Neural cell (in vitro differentiated cells): ENCODE measurements around the gene BIVM. TPM values are rescaled to one million over a fixed set of nuclear protein-coding genes. Genes with fewer than 3 reads are reported as not detected.

Experiments used
- H2AFZ ChIP-seq: fragments of 200-600, 300-800 bp; sonication (generic), shearing (Covaris generic); 2 replicates; pipeline ENCODE4 v1.6.0; 2014; ENCODE audit warnings: low read depth, mild to moderate bottlenecking, antibody characterized with exemption, low read length, moderate library complexity
- H3F3A ChIP-seq: fragments of 200-600 bp; shearing (Covaris generic); 2 replicates; pipeline ENCODE4 v1.6.1; 2016; ENCODE audit warnings: mild to moderate bottlenecking, moderate library complexity, mixed read lengths, antibody characterized with exemption, low read length; ENCODE audit not compliant: insufficient read depth, poor library complexity, severe bottlenecking
- H3K27ac ChIP-seq: fragments of 200-600, 300-800 bp; sonication (generic), shearing (Covaris generic); 2 replicates; pipeline ENCODE4 v1.5.1; 2014; ENCODE audit warnings: mild to moderate bottlenecking, low read length, moderate library complexity
- H3K27me3 ChIP-seq: fragments of 300-800, 200-600 bp; sonication (generic), shearing (Covaris generic); 2 replicates; pipeline ENCODE4 v1.6.0; 2014; ENCODE audit warnings: mild to moderate bottlenecking, low read depth, low read length, moderate library complexity; ENCODE audit not compliant: insufficient read depth
- H3K36me3 ChIP-seq: fragments of 300-800, 200-600 bp; sonication (generic), shearing (Covaris generic); 2 replicates; pipeline ENCODE4 v1.5.1; 2014; ENCODE audit warnings: mild to moderate bottlenecking, antibody characterized with exemption, low read length, moderate library complexity; ENCODE audit not compliant: insufficient read depth
- H3K4me2 ChIP-seq: fragments of 300-800, 200-600 bp; sonication (generic), shearing (Covaris generic); 2 replicates; pipeline ENCODE4 v1.6.0; 2014; ENCODE audit warnings: mild to moderate bottlenecking, low read length
- H3K4me3 ChIP-seq: fragments of 300-800, 200-600 bp; sonication (generic), shearing (Covaris generic); 2 replicates; pipeline ENCODE4 v1.5.1; 2014; ENCODE audit warnings: mild to moderate bottlenecking, low read length, moderate library complexity
- H3K79me2 ChIP-seq: fragments of 200-600 bp; shearing (Covaris generic); replicated peaks from 2 replicates; pipeline ENCODE4 v1.6.0; 2014; ENCODE audit warnings: mild to moderate bottlenecking, low read length, moderate library complexity; ENCODE audit not compliant: insufficient read depth
- H3K9ac ChIP-seq: fragments of 300-800, 200-600 bp; sonication (generic), shearing (Covaris generic); 2 replicates; pipeline ENCODE4 v1.6.1; 2016; ENCODE audit warnings: mild to moderate bottlenecking, low read length, mixed read lengths
- H3K9me2 ChIP-seq: fragments of 200-600 bp; shearing (Covaris generic); 2 replicates; pipeline ENCODE4 v1.6.1; 2016; ENCODE audit warnings: mild to moderate bottlenecking, low read length, mixed read lengths; ENCODE audit not compliant: insufficient read depth
- H3K9me3 ChIP-seq: fragments of 200-600, 300-800 bp; sonication (generic), shearing (Covaris generic); 2 replicates; pipeline ENCODE4 v1.6.1; 2016; ENCODE audit warnings: mild to moderate bottlenecking, mixed run types, low read length, moderate library complexity, mixed read lengths
- H4K20me1 ChIP-seq: fragments of 200-600 bp; shearing (Covaris generic); 2 replicates; pipeline ENCODE4 v1.6.1; 2016; ENCODE audit warnings: mild to moderate bottlenecking, mixed run types; ENCODE audit not compliant: insufficient read depth
- CTCF ChIP-seq: fragments of 450-650 bp; IDR thresholded peaks from 2 replicates; pipeline ENCODE4 v1.5.1; 2014; ENCODE audit warnings: antibody characterized with exemption, mild to moderate bottlenecking, moderate library complexity; ENCODE audit not compliant: poor library complexity, severe bottlenecking
- EP300 ChIP-seq: fragments of 450-650 bp; conservative IDR thresholded peaks from 2 replicates; pipeline ENCODE4 v1.6.1; 2014; ENCODE audit warnings: antibody characterized with exemption, mild to moderate bottlenecking, moderate library complexity; ENCODE audit not compliant: poor library complexity, severe bottlenecking
- EZH2 ChIP-seq: fragments of 200-600, 300-800 bp; shearing (Covaris generic), sonication (generic); IDR thresholded peaks from 2 replicates; pipeline ENCODE4 v1.6.1; 2014; ENCODE audit warnings: antibody characterized with exemption, low read length, borderline replicate concordance, mild to moderate bottlenecking; ENCODE audit not compliant: insufficient read depth, poor library complexity, severe bottlenecking
- MXI1 ChIP-seq: fragments of 450-650 bp; conservative IDR thresholded peaks from 2 replicates; pipeline ENCODE4 v1.6.1; 2014; ENCODE audit warnings: antibody characterized with exemption, mild to moderate bottlenecking; ENCODE audit not compliant: poor library complexity, severe bottlenecking
- POLR2AphosphoS5 ChIP-seq: IDR thresholded peaks from 2 replicates; pipeline ENCODE4 v1.6.1; 2012
- RAD21 ChIP-seq: fragments of 450-650 bp; conservative IDR thresholded peaks from 2 replicates; pipeline ENCODE4 v1.6.1; 2014; ENCODE audit warnings: antibody characterized with exemption, mild to moderate bottlenecking, moderate library complexity
- SMC3 ChIP-seq: fragments of 450-650 bp; conservative IDR thresholded peaks from 2 replicates; pipeline ENCODE4 v1.6.1; 2014; ENCODE audit warnings: antibody characterized with exemption, mild to moderate bottlenecking, moderate library complexity; ENCODE audit not compliant: poor library complexity
- TAF1 ChIP-seq: IDR thresholded peaks from 2 replicates; pipeline ENCODE4 v1.6.1; 2012; ENCODE audit warnings: low read depth
- polyA plus RNA-seq: library from polyadenylated mRNA; depleted of rRNA; stranded (reverse); fragments of >200 nt; gene quantifications from 2 replicates; pipeline ENCODE4 v1.2.3, GENCODE V29; 2014
- TF ChIP-seq, protein P1 (sequence below): IDR thresholded peaks from 2 replicates; pipeline ENCODE4 v1.6.1; 2012; ENCODE audit warnings: borderline replicate concordance

BIVM gene
- polyA plus RNA-seq, 1 donor from 2014 or later: 60.7 TPM

DNA sequence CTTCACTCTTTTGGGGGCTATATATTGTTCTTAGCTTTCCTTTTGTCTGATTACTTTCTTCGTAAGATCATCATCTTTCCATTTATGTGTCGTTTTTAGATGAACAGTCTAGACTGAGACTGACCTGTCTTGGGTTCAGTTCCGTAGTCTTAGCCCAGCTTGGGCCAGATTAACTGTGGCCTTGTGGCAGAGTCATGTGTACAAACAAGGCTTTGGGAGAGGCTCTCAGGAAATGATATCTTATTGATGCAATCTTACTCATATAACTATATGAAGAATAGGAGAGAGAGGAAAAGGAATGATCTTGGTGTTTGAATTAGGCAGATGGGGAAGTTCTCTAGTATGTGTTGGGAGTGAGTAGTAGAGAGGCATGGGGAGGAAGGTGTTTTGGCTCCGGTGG, 40.1 kb downstream of the BIVM start:
- Histone ChIP-seq H3K79me2 (no peaks in the 10 kb centered on the region), H3K9me2 (no peaks in the 10 kb centered on the region), H3K4me3 (no peak overlapping the region), H3K27me3 (no peaks in the 10 kb centered on the region), H3K9ac (no peak overlapping the region), H3F3A (no peaks in the 10 kb centered on the region), H2AFZ (no peak overlapping the region), H3K27ac (no peak overlapping the region), H3K36me3 (no peaks in the 10 kb centered on the region), H3K4me2 (no peak overlapping the region), H3K9me3 (no peaks in the 10 kb centered on the region), H4K20me1 (no peaks in the 10 kb centered on the region)
- no peak for TF ChIP-seq POLR2AphosphoS5
- TF ChIP-seq, protein P1, sequence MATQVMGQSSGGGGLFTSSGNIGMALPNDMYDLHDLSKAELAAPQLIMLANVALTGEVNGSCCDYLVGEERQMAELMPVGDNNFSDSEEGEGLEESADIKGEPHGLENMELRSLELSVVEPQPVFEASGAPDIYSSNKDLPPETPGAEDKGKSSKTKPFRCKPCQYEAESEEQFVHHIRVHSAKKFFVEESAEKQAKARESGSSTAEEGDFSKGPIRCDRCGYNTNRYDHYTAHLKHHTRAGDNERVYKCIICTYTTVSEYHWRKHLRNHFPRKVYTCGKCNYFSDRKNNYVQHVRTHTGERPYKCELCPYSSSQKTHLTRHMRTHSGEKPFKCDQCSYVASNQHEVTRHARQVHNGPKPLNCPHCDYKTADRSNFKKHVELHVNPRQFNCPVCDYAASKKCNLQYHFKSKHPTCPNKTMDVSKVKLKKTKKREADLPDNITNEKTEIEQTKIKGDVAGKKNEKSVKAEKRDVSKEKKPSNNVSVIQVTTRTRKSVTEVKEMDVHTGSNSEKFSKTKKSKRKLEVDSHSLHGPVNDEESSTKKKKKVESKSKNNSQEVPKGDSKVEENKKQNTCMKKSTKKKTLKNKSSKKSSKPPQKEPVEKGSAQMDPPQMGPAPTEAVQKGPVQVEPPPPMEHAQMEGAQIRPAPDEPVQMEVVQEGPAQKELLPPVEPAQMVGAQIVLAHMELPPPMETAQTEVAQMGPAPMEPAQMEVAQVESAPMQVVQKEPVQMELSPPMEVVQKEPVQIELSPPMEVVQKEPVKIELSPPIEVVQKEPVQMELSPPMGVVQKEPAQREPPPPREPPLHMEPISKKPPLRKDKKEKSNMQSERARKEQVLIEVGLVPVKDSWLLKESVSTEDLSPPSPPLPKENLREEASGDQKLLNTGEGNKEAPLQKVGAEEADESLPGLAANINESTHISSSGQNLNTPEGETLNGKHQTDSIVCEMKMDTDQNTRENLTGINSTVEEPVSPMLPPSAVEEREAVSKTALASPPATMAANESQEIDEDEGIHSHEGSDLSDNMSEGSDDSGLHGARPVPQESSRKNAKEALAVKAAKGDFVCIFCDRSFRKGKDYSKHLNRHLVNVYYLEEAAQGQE: no peak
- TF ChIP-seq SMC3: no peak
- TF ChIP-seq CTCF: no peak
- TF ChIP-seq EP300: no peak
- TF ChIP-seq MXI1: no peak
- no peak for TF ChIP-seq TAF1
- no peak for TF ChIP-seq RAD21
- TF ChIP-seq EZH2: no peak

- H3K79me2 ChIP-seq: no peaks in the 10 kb centered on the region
- no peaks in the 10 kb centered on the region for H3K9me2 ChIP-seq
- H3K27ac ChIP-seq: no peak overlapping the region
- no peak overlapping the region for H3K9ac ChIP-seq
- no peak overlapping the region for H3K4me2 ChIP-seq
- no peaks in the 10 kb centered on the region for H3K27me3 ChIP-seq
- no peak overlapping the region for H2AFZ ChIP-seq
- H3K9me3 ChIP-seq: no peaks in the 10 kb centered on the region
- H4K20me1 ChIP-seq: no peaks in the 10 kb centered on the region
- H3F3A ChIP-seq: no peaks in the 10 kb centered on the region
- no peak for TF ChIP-seq EP300
- no peak for TF ChIP-seq TAF1
- TF ChIP-seq CTCF: no peak
- no peak for TF ChIP-seq RAD21
- TF ChIP-seq EZH2: no peak
- TF ChIP-seq, protein P1: no peak
- no peak overlapping the region for H3K4me3 ChIP-seq
- no peaks in the 10 kb centered on the region for H3K36me3 ChIP-seq
Measured at GRCh38 chr13:102839462-102839861, 40.5 kb downstream of the BIVM start.
